Kidney epithelial cell (primary cell): ENCODE results near the gene NPIPB6. TPM values are rescaled to one million over a fixed set of nuclear protein-coding genes. Genes with fewer than 3 reads are reported as not detected.
"Not testable (repeated sequence)": the region's sequence is repeated elsewhere in the genome, so short reads cannot be mapped to it uniquely, and the experiment has no call there.

Experiments
- DNase-seq: peaks from one replicate; pipeline ENCODE4 v3.0.0-alpha.2; 2010; ENCODE audit warnings: low read depth
- H3K27me3 ChIP-seq: 2 replicates; pipeline ENCODE4 v1.6.0; 2011; ENCODE audit warnings: low read length; ENCODE audit not compliant: control insufficient read depth, insufficient read depth
- H3K36me3 ChIP-seq: 2 replicates; pipeline ENCODE4 v1.5.1; 2011; ENCODE audit warnings: low read length; ENCODE audit not compliant: control insufficient read depth, insufficient read depth
- H3K4me3 ChIP-seq: 2 replicates; pipeline ENCODE4 v1.5.1; 2011; ENCODE audit warnings: low read depth, mild to moderate bottlenecking, control low read depth, low read length
- total RNA-seq: library from RNA; depleted of rRNA; stranded (reverse); fragments of >200 nt; gene quantifications from 2 replicates; pipeline ENCODE4 v1.2.3, GENCODE V29; 2015

NPIPB6 gene
- total RNA-seq = not detected in 2 replicates

- DNase-seq, H3K27me3 ChIP-seq, H3K36me3 ChIP-seq, H3K4me3 ChIP-seq: not testable (repeated sequence)
These were observed at the start of gene NPIPB6 for GRCh38 chr16:28363408-28363807. Gene NPIPB6 (minus strand): TSS chr16:28363508. CDS start chr16:28362822, 686 bp downstream.

DNA sequence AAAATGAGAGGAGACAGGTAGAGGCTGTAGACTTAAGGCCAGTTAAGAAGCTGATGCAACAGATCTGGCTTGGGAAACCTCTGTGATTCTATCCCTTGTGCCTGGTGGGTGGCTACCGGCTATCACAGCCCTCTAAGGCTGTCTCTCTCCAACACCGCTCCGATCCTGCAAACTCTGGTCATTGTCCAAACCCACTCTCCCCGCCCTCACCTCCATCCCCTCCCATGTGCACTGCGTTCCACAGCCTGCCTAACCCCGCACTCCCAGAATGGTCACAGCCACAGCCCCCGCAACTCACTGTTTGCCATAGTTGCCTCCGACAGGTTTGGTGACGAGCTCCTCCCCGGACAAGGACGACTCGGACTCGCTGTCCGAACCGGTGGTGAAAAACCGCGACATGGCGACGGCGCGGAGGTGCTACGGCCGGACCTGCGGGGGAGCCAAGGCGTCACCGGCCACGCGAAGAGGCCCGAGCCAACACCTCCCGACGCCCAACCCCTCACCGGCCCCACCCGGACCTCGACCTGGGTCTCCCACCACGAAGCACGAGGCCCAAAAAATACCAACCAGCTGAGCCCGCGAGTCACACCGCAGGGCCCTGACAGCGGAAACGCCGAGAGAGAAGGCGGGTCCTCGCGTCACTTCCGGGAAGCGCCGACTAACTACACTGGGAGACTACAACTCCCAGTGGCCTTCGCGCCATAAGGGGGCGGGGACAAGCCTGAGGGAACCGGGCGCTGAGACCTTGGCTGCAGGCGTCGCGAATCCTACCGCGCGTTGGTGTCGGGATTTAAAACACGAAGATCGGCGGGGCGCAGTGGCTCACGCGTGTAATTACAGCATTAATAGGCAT, 40.1 kb upstream of the NPIPB6 start, which contains the start of gene EIF3CL:
Gene EIF3CL, minus strand, starts transcription at position 622 of the 853 bp plus-strand sequence. Its CDS starts 223 bp downstream, at position 399.
- peak within 1 kb of the TSS; percentile 45 for H3K4me3 ChIP-seq
- H3K27me3 ChIP-seq, H3K36me3 ChIP-seq, DNase-seq: not testable (repeated sequence)

- not testable (repeated sequence) for H3K36me3 ChIP-seq, H3K27me3 ChIP-seq, DNase-seq, H3K4me3 ChIP-seq
These were observed 28.7 kb upstream of the NPIPB6 start for GRCh38 chr16:28392054-28392453.

DNA sequence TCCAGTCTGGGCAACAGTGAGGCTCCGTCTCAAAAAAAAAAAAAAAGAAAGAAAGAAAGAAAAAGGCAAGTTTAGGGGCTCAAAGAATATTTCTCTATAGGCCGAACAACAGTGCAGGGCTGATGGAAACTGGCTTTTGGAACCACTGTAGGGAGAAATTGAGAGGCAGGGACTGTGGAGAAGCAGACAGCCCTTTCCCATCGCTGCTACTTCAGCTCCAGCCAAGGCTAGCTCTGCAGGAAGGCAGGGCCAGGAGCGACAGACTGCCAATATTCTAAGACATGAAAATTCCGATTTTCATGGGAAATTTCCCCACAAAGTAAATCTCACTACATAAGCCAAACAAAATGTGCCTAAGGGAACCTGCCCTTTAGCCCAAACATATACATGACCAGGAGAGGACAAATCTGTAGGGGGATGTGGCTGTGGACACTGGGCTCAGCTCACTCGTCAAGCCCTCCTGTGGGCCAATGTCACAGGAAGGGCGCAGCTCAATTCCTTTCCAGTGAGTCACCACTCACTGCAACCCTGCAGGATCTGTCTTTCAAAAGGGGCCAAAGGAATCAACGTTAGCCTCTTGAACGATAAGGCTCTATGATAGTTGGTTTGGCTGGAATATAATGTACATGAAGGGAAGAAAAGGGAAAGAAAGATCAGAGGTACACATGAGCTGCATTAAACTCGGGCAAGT, 19.0 kb upstream of the NPIPB6 start:
- H3K36me3 ChIP-seq, H3K4me3 ChIP-seq, H3K27me3 ChIP-seq, DNase-seq: not testable (repeated sequence)

DNA sequence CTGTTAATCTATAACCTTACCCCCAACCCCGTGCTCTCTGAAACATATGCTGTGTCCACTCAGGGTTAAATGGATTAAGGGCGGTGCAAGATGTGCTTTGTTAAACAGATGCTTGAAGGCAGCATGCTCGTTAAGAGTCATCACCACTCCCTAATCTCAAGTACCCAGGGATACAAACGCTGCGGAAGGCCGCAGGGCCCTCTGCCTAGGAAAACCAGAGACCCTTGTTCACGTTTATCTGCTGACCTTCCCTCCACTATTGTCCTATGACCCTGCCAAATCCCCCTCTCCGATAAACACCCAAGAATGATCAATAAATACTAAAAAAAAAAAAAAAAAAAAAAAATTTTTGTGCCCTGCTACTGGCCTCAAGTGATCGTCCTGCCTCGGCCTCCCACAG, 14.5 kb upstream of the NPIPB6 start:
- DNase-seq, H3K27me3 ChIP-seq, H3K4me3 ChIP-seq, H3K36me3 ChIP-seq: not testable (repeated sequence)

DNA sequence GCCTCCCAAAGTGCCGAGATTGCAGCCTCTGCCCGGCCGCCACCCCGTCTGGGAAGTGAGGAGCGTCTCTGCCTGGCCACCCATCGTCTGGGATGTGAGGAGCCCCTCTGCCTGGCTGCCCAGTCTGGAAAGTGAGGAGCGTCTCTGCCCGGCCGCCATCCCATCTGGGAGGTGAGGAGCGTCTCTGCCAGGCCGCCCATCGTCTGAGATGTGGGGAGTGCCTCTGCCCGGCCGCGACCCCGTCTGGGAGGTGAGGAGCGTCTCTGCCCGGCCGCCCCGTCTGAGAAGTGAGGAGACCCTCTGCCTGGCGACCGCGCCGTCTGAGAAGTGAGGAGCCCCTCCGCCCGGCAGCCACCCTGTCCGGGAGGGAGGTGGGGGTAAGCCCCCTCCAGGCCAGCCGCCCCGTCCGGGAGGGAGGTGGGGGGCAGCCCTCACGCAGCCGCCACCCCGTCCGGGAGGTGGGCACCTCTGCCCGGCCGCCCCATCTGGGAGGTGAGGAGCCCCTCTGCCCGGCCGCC, 13.9 kb upstream of the NPIPB6 start:
- not testable (repeated sequence) for DNase-seq, H3K4me3 ChIP-seq, H3K36me3 ChIP-seq, H3K27me3 ChIP-seq

DNA sequence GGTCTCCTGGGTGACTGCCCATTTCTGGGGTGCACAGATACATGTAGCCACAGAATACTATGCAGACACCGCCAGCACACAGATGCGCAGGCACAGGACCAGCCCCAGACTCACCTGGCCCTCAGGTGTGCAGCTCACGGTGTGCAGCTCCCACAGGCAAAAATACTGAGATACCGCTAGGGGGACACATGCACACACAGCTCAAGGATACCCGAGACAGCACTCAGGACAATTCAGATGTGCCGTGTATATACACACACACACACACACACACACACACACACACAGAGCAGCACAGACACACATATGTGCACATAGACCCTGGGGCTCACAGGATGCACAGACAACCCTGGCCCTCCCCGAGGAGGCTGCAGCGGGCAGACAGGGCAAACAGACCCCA, 11.8 kb upstream of the NPIPB6 start:
- H3K4me3 ChIP-seq, H3K27me3 ChIP-seq, DNase-seq, H3K36me3 ChIP-seq: not testable (repeated sequence)

- H3K36me3 ChIP-seq, DNase-seq, H3K27me3 ChIP-seq, H3K4me3 ChIP-seq: not testable (repeated sequence)
These were observed 11.0 kb upstream of the NPIPB6 start for GRCh38 chr16:28374281-28374680.

DNA sequence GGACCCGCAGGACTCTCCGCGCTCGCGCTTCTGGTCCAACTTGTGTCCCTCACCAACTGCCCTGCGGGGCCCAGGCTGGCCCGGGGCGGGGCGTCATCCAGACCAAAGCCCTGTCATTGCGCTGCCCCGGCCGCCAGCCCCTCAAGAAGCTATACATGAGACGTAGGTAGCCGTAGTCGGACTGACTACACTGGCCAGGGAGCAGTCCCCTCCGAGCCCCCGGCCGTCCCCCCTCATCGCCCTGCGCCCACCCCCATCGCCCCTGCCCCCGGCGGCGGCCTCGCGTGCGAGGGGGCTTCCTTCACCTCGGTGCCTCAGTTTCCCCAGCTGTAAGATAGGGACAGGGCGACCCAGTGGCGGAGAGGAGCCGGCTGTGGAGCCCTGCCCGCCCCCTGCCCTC, 4.6 kb upstream of the NPIPB6 start:
- not testable (repeated sequence) for H3K36me3 ChIP-seq

GRCh38 chr16:28364268-28365173, 1.2 kb upstream of the NPIPB6 start:
- not testable (repeated sequence) for H3K4me3 ChIP-seq

More for the DNA sequence above, 4.6 kb upstream of the NPIPB6 start:
- DNase-seq, H3K27me3 ChIP-seq, H3K4me3 ChIP-seq: not testable (repeated sequence)

DNA sequence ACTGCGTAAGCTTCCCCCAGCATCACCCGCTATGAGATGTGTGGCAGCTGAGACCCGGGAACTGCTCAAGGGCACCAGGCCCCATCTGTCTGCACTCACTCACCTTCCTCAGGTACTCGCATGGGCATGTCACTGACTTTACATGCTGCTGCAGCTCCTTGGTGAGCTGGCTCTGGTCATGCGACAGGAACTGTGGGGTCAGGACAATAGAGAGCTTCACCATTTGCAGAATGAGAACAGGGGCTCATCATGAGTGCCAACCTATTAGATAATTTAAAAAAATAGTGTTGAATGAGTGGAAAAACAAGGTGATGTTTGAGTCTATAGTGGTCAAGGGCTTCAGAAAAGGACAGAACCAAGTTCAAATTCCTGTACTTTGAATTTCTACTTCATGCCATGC, 708 bp downstream of the NPIPB6 start:
- H3K4me3 ChIP-seq, DNase-seq, H3K36me3 ChIP-seq, H3K27me3 ChIP-seq: not testable (repeated sequence)

More at GRCh38 chr16:28364268-28365173, 1.2 kb upstream of the NPIPB6 start:
- not testable (repeated sequence) for H3K36me3 ChIP-seq, H3K27me3 ChIP-seq, DNase-seq

GRCh38 chr16:28338230-28338629, 25.1 kb downstream of the NPIPB6 start:
- not testable (repeated sequence) for H3K4me3 ChIP-seq, H3K36me3 ChIP-seq, DNase-seq, H3K27me3 ChIP-seq

- not testable (repeated sequence) for DNase-seq, H3K27me3 ChIP-seq, H3K36me3 ChIP-seq, H3K4me3 ChIP-seq
These were observed 26.2 kb downstream of the NPIPB6 start for GRCh38 chr16:28336940-28337710.
